Measurements from ENCODE around the gene FBXW11.

DNA sequence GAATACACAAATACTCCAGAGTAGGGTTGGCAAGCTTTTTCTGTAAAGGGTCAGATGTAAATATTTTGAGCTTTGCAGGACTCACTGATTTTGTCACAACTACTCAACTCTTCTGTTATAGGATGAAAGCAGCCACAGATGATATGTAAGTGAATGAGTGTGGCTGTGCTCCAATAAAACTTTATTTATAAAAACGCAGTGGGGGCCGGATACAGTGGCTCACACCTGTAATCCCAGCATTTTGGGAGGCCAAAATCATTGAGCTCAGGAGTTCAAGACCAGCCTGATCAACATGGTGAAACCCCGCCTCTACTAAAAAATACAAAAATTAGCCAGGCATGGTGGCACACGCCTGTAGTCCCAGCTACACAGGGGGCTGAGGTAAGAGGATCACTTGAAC lies 69.1 kb downstream of the FBXW11 start:
- TF ChIP-seq, protein P1, sequence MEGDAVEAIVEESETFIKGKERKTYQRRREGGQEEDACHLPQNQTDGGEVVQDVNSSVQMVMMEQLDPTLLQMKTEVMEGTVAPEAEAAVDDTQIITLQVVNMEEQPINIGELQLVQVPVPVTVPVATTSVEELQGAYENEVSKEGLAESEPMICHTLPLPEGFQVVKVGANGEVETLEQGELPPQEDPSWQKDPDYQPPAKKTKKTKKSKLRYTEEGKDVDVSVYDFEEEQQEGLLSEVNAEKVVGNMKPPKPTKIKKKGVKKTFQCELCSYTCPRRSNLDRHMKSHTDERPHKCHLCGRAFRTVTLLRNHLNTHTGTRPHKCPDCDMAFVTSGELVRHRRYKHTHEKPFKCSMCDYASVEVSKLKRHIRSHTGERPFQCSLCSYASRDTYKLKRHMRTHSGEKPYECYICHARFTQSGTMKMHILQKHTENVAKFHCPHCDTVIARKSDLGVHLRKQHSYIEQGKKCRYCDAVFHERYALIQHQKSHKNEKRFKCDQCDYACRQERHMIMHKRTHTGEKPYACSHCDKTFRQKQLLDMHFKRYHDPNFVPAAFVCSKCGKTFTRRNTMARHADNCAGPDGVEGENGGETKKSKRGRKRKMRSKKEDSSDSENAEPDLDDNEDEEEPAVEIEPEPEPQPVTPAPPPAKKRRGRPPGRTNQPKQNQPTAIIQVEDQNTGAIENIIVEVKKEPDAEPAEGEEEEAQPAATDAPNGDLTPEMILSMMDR (IDR thresholded peaks at IDR 0.05; ENCODE audit: low read depth, low read length, poor library complexity, severe bottlenecking): no peak
- TF ChIP-seq EZH2phosphoT487 (IDR thresholded peaks at IDR 0.05; ENCODE audit: borderline replicate concordance, low read length): no peak
